ENCODE results near the gene SPINT2. TPM values are rescaled to one million over a fixed set of nuclear protein-coding genes. Genes with fewer than 3 reads are reported as not detected.

The SPINT2 gene
- total and polyA plus RNA-seq, 4 experiments from 2014 or later, result 35.7 to 94.5 (median 56.3) TPM

GRCh38 chr19:38285567-38285966 is 21.2 kb downstream of the SPINT2 start:
- H3K36me3 ChIP-seq (ENCODE audit: insufficient read depth, low read length), result peaks cover 4% of the 10 kb centered on the region
- peaks cover 7 to 15% (median 10%) of the 10 kb centered on the region in 4 donors for H3K4me1 Mint-ChIP-seq
- no peak overlapping the region for H3K27ac Mint-ChIP-seq
- no peak overlapping the region for H3K4me3 ChIP-seq (ENCODE audit: low read length in 2 of 2)
- no peak overlapping the region for H3K27ac ChIP-seq (ENCODE audit: low read depth, low read length)
- POLR2A ChIA-PET (ENCODE audit: partially characterized antibody), result no interaction called here
- H3K9me3 ChIP-seq (ENCODE audit: control insufficient read depth in 1 of 2, low read length in 2 of 2), result no peaks in the 10 kb centered on the region
- CTCF ChIA-PET (ENCODE audit: partially characterized antibody), result interaction anchor here (1.1 kb wide), 1 partner anchor 41 kb away, joined by 3 read pairs; no protein-coding TSS in a partner anchor
- no peak for DNase-seq
- intact Hi-C loops (cut with micrococcal nuclease), result no loop called here
- H3K36me3 Mint-ChIP-seq, result peaks cover 9 to 19% of the 10 kb centered on the region in 2 donors
- H3K27me3 ChIP-seq (ENCODE audit: insufficient read depth, low read length), result no peaks in the 10 kb centered on the region
- no peak overlapping the region for H3K4me3 Mint-ChIP-seq
- H3K27me3 Mint-ChIP-seq, result no peaks in the 10 kb centered on the region
- H3K4me1 ChIP-seq (ENCODE audit: insufficient read depth, low read length), result peaks cover 12% of the 10 kb centered on the region
- no peaks in the 10 kb centered on the region for H3K9me3 Mint-ChIP-seq

GRCh38 chr19:38287604-38288003 is 23.2 kb downstream of the SPINT2 start:
- no peaks in the 10 kb centered on the region for H3K27me3 ChIP-seq (ENCODE audit: insufficient read depth, low read length)
- Mint-ChIP-seq H3K27ac (no peak overlapping the region), H3K27me3 (no peaks in the 10 kb centered on the region), H3K4me3 (no peak overlapping the region), H3K9me3 (no peaks in the 10 kb centered on the region), H3K36me3 (peaks cover 15 to 32% of the 10 kb centered on the region in 2 donors), H3K4me1 (peaks cover 0 to 4% (median under 1%) of the 10 kb centered on the region in 4 donors)
- ChIA-PET POLR2A (ENCODE audit: partially characterized antibody) (no interaction called here), CTCF (ENCODE audit: partially characterized antibody) (no interaction called here)
- H3K27ac ChIP-seq (ENCODE audit: low read depth, low read length), result no peak overlapping the region
- intact Hi-C loops (cut with micrococcal nuclease), result no loop called here
- no peak for DNase-seq
- peaks cover 5% of the 10 kb centered on the region for H3K36me3 ChIP-seq (ENCODE audit: insufficient read depth, low read length)
- peaks cover 2% of the 10 kb centered on the region for H3K4me1 ChIP-seq (ENCODE audit: insufficient read depth, low read length)
- no peak overlapping the region for H3K4me3 ChIP-seq (ENCODE audit: low read length in 2 of 2)
- H3K9me3 ChIP-seq (ENCODE audit: control insufficient read depth in 1 of 2, low read length in 2 of 2), result no peaks in the 10 kb centered on the region

- ChIA-PET CTCF (ENCODE audit: partially characterized antibody) (no interaction called here), POLR2A (ENCODE audit: partially characterized antibody) (no interaction called here)
- no peak overlapping the region for H3K4me3 ChIP-seq (ENCODE audit: low read length in 2 of 2)
- peaks cover 5% of the 10 kb centered on the region for H3K36me3 ChIP-seq (ENCODE audit: insufficient read depth, low read length)
- intact Hi-C loops (cut with micrococcal nuclease), result no loop called here
- Mint-ChIP-seq H3K27me3 (no peaks in the 10 kb centered on the region), H3K27ac (no peak overlapping the region), H3K4me1 (no peaks in the 10 kb centered on the region), H3K4me3 (no peak overlapping the region), H3K9me3 (no peaks in the 10 kb centered on the region), H3K36me3 (peaks cover 15 to 36% of the 10 kb centered on the region in 2 donors)
- H3K4me1 ChIP-seq (ENCODE audit: insufficient read depth, low read length), result no peaks in the 10 kb centered on the region
- no peak for DNase-seq
- H3K9me3 ChIP-seq (ENCODE audit: control insufficient read depth in 1 of 2, low read length in 2 of 2), result no peaks in the 10 kb centered on the region
- H3K27me3 ChIP-seq (ENCODE audit: insufficient read depth, low read length), result no peaks in the 10 kb centered on the region
- H3K27ac ChIP-seq (ENCODE audit: low read depth, low read length), result no peak overlapping the region
Observed at GRCh38 chr19:38288123-38288855, 23.9 kb downstream of the SPINT2 start.

GRCh38 chr19:38289955-38290354 is 25.6 kb downstream of the SPINT2 start:
- Histone ChIP-seq H3K27me3 (ENCODE audit: insufficient read depth, low read length) (no peaks in the 10 kb centered on the region), H3K9me3 (ENCODE audit: control insufficient read depth in 1 of 2, low read length in 2 of 2) (no peaks in the 10 kb centered on the region), H3K36me3 (ENCODE audit: insufficient read depth, low read length) (peaks cover 5% of the 10 kb centered on the region), H3K4me3 (ENCODE audit: low read length in 2 of 2) (no peak overlapping the region), H3K4me1 (ENCODE audit: insufficient read depth, low read length) (no peaks in the 10 kb centered on the region), H3K27ac (ENCODE audit: low read depth, low read length) (no peak overlapping the region)
- no peak for DNase-seq
- Mint-ChIP-seq H3K27ac (no peak overlapping the region), H3K9me3 (no peaks in the 10 kb centered on the region), H3K4me1 (no peaks in the 10 kb centered on the region), H3K4me3 (no peak overlapping the region), H3K27me3 (no peaks in the 10 kb centered on the region), H3K36me3 (peaks cover 15 to 34% of the 10 kb centered on the region in 2 donors)
- intact Hi-C loops (cut with micrococcal nuclease), result no loop called here
- CTCF ChIA-PET (ENCODE audit: partially characterized antibody), result no interaction called here
- POLR2A ChIA-PET (ENCODE audit: partially characterized antibody), result no interaction called here

- no peaks in the 10 kb centered on the region for H3K4me1 Mint-ChIP-seq
- no peaks in the 10 kb centered on the region for H3K9me3 Mint-ChIP-seq
- no peak overlapping the region for H3K27ac Mint-ChIP-seq
- POLR2A ChIA-PET (ENCODE audit: partially characterized antibody), result no interaction called here
- no peak overlapping the region for H3K27ac ChIP-seq (ENCODE audit: low read depth, low read length)
- H3K36me3 Mint-ChIP-seq, result peaks cover 15 to 34% of the 10 kb centered on the region in 2 donors
- intact Hi-C loops (cut with micrococcal nuclease), result no loop called here
- CTCF ChIA-PET (ENCODE audit: partially characterized antibody), result interaction anchor here (0.8 kb wide), 1 partner anchor 58 kb away, joined by 3 read pairs; no protein-coding TSS in a partner anchor
- H3K4me3 ChIP-seq (ENCODE audit: low read length in 2 of 2), result no peak overlapping the region
- H3K36me3 ChIP-seq (ENCODE audit: insufficient read depth, low read length), result peaks cover 5% of the 10 kb centered on the region
- no peaks in the 10 kb centered on the region for H3K9me3 ChIP-seq (ENCODE audit: control insufficient read depth in 1 of 2, low read length in 2 of 2)
- H3K27me3 ChIP-seq (ENCODE audit: insufficient read depth, low read length), result no peaks in the 10 kb centered on the region
- H3K4me1 ChIP-seq (ENCODE audit: insufficient read depth, low read length), result no peaks in the 10 kb centered on the region
- H3K4me3 Mint-ChIP-seq, result no peak overlapping the region
- H3K27me3 Mint-ChIP-seq, result no peaks in the 10 kb centered on the region
- no peak for DNase-seq
Observed at GRCh38 chr19:38290631-38291147, 26.3 kb downstream of the SPINT2 start.

GRCh38 chr19:38291855-38292254 is 27.5 kb downstream of the SPINT2 start:
- Histone ChIP-seq H3K4me3 (ENCODE audit: low read length in 2 of 2) (no peak overlapping the region), H3K27ac (ENCODE audit: low read depth, low read length) (no peak overlapping the region), H3K27me3 (ENCODE audit: insufficient read depth, low read length) (no peaks in the 10 kb centered on the region), H3K4me1 (ENCODE audit: insufficient read depth, low read length) (no peaks in the 10 kb centered on the region), H3K36me3 (ENCODE audit: insufficient read depth, low read length) (peaks cover 5% of the 10 kb centered on the region), H3K9me3 (ENCODE audit: control insufficient read depth in 1 of 2, low read length in 2 of 2) (no peaks in the 10 kb centered on the region)
- Mint-ChIP-seq H3K36me3 (peaks cover 12 to 29% of the 10 kb centered on the region in 2 donors), H3K4me3 (no peak overlapping the region), H3K27ac (no peak overlapping the region), H3K9me3 (no peaks in the 10 kb centered on the region), H3K27me3 (no peaks in the 10 kb centered on the region), H3K4me1 (no peaks in the 10 kb centered on the region)
- ChIA-PET CTCF (ENCODE audit: partially characterized antibody) (no interaction called here), POLR2A (ENCODE audit: partially characterized antibody) (no interaction called here)
- no peak for DNase-seq
- intact Hi-C loops (cut with micrococcal nuclease), result no loop called here

GRCh38 chr19:38293281-38293680 is 28.9 kb downstream of the SPINT2 start:
- no peak overlapping the region for H3K4me3 Mint-ChIP-seq
- ChIA-PET CTCF (ENCODE audit: partially characterized antibody) (no interaction called here), POLR2A (ENCODE audit: partially characterized antibody) (no interaction called here)
- intact Hi-C loops (cut with micrococcal nuclease), result no loop called here
- H3K4me1 Mint-ChIP-seq, result no peaks in the 10 kb centered on the region
- Histone ChIP-seq H3K27me3 (ENCODE audit: insufficient read depth, low read length) (no peaks in the 10 kb centered on the region), H3K4me3 (ENCODE audit: low read length in 2 of 2) (no peak overlapping the region), H3K27ac (ENCODE audit: low read depth, low read length) (no peak overlapping the region), H3K9me3 (ENCODE audit: control insufficient read depth in 1 of 2, low read length in 2 of 2) (no peaks in the 10 kb centered on the region), H3K4me1 (ENCODE audit: insufficient read depth, low read length) (no peaks in the 10 kb centered on the region), H3K36me3 (ENCODE audit: insufficient read depth, low read length) (peaks cover 5% of the 10 kb centered on the region)
- no peaks in the 10 kb centered on the region for H3K27me3 Mint-ChIP-seq
- DNase-seq, result no peak
- H3K36me3 Mint-ChIP-seq, result peaks cover 11 to 29% of the 10 kb centered on the region in 2 donors
- no peaks in the 10 kb centered on the region for H3K9me3 Mint-ChIP-seq
- no peak overlapping the region for H3K27ac Mint-ChIP-seq
